ENCODE results near the gene GNRH2.

- TF ChIP-seq CTCF (IDR thresholded peaks at IDR 0.05 in 2 of 3, conservative IDR thresholded peaks at IDR 0.05 in 1 of 3; ENCODE audit: control insufficient read depth in 2 of 3, extremely low read depth in 1 of 3, insufficient read depth in 1 of 3, low read depth in 3 of 3, low read length in 3 of 3) (no peak), TAF1 (IDR thresholded peaks at IDR 0.05; ENCODE audit: borderline replicate concordance, low read depth, low read length) (no peak), ESRRA (IDR thresholded peaks at IDR 0.05; ENCODE audit: low read length) (no peak), POLR2AphosphoS5 (IDR thresholded peaks at IDR 0.05; ENCODE audit: low read length) (no peak), PRDM15 (CRISPR knock-in tag; IDR thresholded peaks at IDR 0.05) (no peak), RCOR1 (conservative IDR thresholded peaks at IDR 0.05; ENCODE audit: low read depth, low read length) (no peak)
Observed at GRCh38 chr20:3092611-3093379, 49.4 kb downstream of the GNRH2 start.

All from GM12878 (cell line).